ENCODE results near the gene STAU1.

DNA sequence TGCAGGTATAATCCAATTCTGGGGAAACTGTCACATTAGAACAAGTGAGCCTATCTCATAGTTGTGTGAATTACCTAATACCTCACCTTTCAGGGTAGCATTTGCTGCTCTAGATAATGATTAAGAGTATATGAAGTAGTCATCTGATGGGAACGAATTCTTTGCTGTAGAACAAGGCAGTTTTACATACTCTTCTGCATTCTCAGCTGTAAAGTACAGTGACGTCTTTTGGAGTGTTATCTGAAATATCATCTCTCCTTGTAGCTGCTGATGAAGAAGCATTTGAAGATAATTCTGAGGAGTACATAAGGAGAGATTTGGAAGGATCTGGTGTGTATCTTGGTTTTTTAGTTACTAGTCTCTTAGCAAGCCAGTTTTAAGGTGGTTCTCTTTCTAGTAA, 113.6 kb downstream of the STAU1 start:
- TF ChIP-seq, protein P1, sequence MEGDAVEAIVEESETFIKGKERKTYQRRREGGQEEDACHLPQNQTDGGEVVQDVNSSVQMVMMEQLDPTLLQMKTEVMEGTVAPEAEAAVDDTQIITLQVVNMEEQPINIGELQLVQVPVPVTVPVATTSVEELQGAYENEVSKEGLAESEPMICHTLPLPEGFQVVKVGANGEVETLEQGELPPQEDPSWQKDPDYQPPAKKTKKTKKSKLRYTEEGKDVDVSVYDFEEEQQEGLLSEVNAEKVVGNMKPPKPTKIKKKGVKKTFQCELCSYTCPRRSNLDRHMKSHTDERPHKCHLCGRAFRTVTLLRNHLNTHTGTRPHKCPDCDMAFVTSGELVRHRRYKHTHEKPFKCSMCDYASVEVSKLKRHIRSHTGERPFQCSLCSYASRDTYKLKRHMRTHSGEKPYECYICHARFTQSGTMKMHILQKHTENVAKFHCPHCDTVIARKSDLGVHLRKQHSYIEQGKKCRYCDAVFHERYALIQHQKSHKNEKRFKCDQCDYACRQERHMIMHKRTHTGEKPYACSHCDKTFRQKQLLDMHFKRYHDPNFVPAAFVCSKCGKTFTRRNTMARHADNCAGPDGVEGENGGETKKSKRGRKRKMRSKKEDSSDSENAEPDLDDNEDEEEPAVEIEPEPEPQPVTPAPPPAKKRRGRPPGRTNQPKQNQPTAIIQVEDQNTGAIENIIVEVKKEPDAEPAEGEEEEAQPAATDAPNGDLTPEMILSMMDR (conservative IDR thresholded peaks at IDR 0.05 in 1 of 2, IDR thresholded peaks at IDR 0.05 in 1 of 2; ENCODE audit: low read depth in 1 of 2, low read length in 2 of 2), result no peak
- TF ChIP-seq EZH2 (IDR thresholded peaks at IDR 0.05; ENCODE audit: low read length, missing control alignments), result no peak

Measured in fibroblast of lung (primary cell).